ENCODE data around the gene GABRG3. TPM values are rescaled to one million over a fixed set of nuclear protein-coding genes. Genes with fewer than 3 reads are reported as not detected.

Gene GABRG3
- total and polyA plus RNA-seq, 9 of the 15 experiments (the other 6 are each of a cell fraction or from before 2014, with no cell fraction given): 4.0 to 15.1 (median 11.2) TPM

DNA sequence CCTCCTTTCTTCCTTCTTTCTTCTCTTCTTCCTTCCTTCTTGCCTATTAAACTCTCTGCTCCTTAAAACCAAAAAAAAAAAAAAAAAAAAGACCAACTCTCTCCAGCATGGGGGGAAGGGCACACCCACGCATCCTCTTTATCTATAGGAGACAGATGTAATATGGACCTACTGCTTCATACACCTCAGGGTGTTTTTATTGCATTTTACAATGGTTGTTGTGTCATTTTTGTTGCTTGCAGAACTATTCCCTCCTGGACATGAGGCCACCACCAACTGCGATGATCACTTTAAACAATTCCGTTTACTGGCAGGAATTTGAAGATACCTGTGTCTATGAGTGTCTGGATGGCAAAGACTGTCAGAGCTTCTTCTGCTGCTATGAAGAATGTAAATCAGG, 561.4 kb downstream of the GABRG3 start (continued):
- TF ChIP-seq CHD7 (IDR thresholded peaks at IDR 0.05; ENCODE audit: low read depth, low read length) (no peak), ETV6 (IDR thresholded peaks at IDR 0.05; ENCODE audit: borderline replicate concordance in 1 of 2, low read depth in 2 of 2, low read length in 1 of 2) (0 out of 4 replicates have a peak, but pooled peaks of 1 of the 2 experiments have one; percentile 26), ETV6 (CRISPR knock-in tag; IDR thresholded peaks at IDR 0.05; ENCODE audit: borderline replicate concordance) (no peak), FOSL1 (tag; conservative IDR thresholded peaks at IDR 0.05) (0 out of 2 replicates have a peak, but pooled peaks have one; percentile 15), SMARCE1 (IDR thresholded peaks at IDR 0.05) (peak; percentile 61; the same call in 1 of the 2 replicates), NFIC (IDR thresholded peaks at IDR 0.05) (0 out of 2 replicates have a peak, but pooled peaks have one; percentile 18), SAFB (IDR thresholded peaks at IDR 0.05; ENCODE audit: borderline replicate concordance, low read depth, low read length) (no peak), ZNF384 (IDR thresholded peaks at IDR 0.05; ENCODE audit: low read depth, low read length) (peak; percentile 97), TCF3 (CRISPR knock-in tag; IDR thresholded peaks at IDR 0.05) (peak; percentile 82), TBL1XR1 (IDR thresholded peaks at IDR 0.05; ENCODE audit: low read length in 2 of 2) (peak in 1 of 2 experiments; percentile 39; a peak in 1 of 4 replicates), NFXL1 (CRISPR knock-in tag; IDR thresholded peaks at IDR 0.05) (no peak), ZNF124 (CRISPR knock-in tag; IDR thresholded peaks at IDR 0.05) (no peak), RFX5 (IDR thresholded peaks at IDR 0.05; ENCODE audit: low read depth, low read length) (no peak), ATF4 (CRISPR knock-in tag; IDR thresholded peaks at IDR 0.05) (no peak), TRIM28 (IDR thresholded peaks at IDR 0.05) (peak; percentile 71; the same call in 1 of the 2 replicates), ZNF184 (CRISPR knock-in tag; IDR thresholded peaks at IDR 0.05) (no peak)
- TF ChIP-seq, protein P1, sequence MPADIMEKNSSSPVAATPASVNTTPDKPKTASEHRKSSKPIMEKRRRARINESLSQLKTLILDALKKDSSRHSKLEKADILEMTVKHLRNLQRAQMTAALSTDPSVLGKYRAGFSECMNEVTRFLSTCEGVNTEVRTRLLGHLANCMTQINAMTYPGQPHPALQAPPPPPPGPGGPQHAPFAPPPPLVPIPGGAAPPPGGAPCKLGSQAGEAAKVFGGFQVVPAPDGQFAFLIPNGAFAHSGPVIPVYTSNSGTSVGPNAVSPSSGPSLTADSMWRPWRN (IDR thresholded peaks at IDR 0.05; ENCODE audit: low read depth): no peak

Data from K562 (cell line).